Superior temporal gyrus (tissue), 1 donor: Measurements from ENCODE around the gene ADAMTS2.
A peak's percentile ranks its signal among the peaks of the same experiment; 100 is the strongest.

Experiments used
- DNase-seq: peaks from one replicate; pipeline ENCODE4 v3.0.0-alpha.2; 2016; ENCODE audit errors: extremely low spot score

ADAMTS2 gene

GRCh38 chr5:179345433-179346321 lies at the start of gene ADAMTS2:
Gene ADAMTS2 (minus strand): TSS chr5:179345461. CDS start chr5:179345328, 133 bp downstream.
- no peak for DNase-seq

GRCh38 chr5:179393078-179393477 lies 47.8 kb upstream of the ADAMTS2 start:
- DNase-seq: no peak

- no peak for DNase-seq
These were observed 42.2 kb upstream of the ADAMTS2 start for GRCh38 chr5:179387151-179388110.

GRCh38 chr5:179385914-179386313 lies 40.7 kb upstream of the ADAMTS2 start:
- DNase-seq: no peak

DNA sequence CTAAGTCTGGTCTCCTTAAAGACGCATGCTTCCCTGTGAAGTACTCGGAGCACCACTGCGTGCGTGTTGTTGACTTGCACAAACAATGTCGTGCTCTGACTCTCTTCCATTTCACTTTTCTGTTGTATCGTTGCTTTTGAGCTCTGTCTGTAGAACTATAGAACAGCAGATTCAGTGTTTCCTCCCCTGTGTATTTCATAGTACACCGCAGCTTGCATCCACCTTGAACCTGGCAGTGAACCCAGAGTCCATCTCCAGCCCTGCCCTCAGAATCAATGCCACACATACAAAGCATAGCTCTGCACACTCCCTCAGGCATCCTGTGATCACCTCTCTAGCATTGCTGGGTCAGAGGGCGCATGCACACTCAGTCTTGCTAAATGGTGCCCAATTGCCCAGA lies 37.2 kb upstream of the ADAMTS2 start:
- no peak for DNase-seq

GRCh38 chr5:179381691-179382090 lies 36.4 kb upstream of the ADAMTS2 start:
- DNase-seq: no peak

DNA sequence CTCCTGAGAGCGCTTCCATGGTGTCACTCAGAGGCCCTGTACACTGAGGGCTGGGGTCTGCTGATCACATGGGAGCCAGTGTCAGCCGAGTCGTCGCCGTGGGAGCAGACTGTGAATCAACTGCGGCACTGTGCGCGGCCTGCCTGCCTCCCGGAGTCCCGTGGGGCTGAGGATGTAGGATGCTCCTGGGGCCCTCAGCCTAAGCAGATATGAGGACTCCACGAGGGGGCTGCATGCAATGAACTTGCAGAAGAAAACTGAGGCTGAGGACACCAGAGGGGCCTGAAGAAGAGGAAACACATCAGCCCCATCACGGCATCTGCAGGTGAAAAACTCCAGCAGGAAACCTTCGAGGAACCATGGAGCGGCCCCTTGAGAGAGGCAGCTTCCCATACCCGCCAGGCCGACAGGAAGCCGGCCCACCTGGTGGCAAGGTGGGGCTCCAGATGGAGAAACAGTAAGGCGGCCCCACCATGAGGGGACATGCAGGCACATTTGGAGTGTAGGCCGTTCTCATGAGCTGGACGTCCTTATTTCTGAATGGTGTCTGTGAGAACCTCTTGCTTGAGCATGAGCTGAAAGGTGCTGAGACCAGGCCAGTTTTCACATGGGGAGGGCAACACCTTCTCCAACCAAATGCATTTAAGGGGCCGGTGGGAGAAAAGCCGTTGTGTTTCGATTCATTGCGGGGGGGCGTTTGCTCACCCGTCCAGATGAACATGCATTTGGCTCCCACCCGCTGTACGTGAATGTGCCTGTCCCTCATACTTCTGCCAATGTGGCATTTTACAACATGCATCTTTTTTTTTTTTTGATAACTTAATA lies 35.2 kb upstream of the ADAMTS2 start:
- DNase-seq: no peak

GRCh38 chr5:179379321-179379890 lies 34.1 kb upstream of the ADAMTS2 start:
- DNase-seq: no peak

DNA sequence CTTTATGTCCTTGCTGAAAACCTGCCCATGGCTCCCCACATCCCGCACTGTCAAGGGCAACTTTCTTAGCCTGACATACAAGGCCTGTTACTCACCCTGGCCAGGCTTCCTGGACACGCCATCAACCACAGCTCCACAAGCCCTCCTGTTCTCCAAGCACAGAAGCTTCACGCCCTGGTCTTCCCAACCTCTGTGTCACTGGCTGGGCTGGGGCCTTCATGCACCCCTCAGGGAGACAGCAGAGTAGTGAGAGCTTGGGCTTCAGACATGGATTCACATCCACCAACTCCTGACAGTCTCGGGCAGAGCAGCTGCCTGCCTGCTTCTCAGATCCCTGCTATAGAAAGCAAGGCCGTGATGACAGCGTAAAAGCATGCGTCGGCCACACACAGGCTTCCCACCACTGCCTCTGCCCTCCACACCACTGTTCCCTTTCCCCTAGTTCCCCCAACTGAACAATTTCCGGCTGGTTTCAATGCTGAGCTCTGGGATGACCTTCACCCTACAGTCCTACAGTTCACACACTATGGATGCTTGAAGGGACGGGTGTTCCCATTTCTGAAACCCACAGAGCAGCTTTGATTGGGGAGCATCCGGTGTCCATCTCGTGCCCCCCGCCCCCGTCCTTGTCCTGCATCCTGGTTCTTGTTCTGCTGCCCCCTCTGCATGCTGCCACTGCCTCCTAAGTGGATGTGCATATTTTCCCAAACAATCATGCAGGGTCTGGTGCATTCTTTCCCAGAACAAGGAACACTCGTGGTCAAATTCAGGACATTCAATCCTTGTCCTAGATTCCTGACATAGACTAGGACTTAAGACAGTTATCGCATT lies 33.4 kb upstream of the ADAMTS2 start:
- no peak for DNase-seq

- no peak for DNase-seq
These were observed 32.8 kb upstream of the ADAMTS2 start for GRCh38 chr5:179378116-179378440.

- DNase-seq: no peak
These were observed 32.3 kb upstream of the ADAMTS2 start for GRCh38 chr5:179377421-179378115.

DNA sequence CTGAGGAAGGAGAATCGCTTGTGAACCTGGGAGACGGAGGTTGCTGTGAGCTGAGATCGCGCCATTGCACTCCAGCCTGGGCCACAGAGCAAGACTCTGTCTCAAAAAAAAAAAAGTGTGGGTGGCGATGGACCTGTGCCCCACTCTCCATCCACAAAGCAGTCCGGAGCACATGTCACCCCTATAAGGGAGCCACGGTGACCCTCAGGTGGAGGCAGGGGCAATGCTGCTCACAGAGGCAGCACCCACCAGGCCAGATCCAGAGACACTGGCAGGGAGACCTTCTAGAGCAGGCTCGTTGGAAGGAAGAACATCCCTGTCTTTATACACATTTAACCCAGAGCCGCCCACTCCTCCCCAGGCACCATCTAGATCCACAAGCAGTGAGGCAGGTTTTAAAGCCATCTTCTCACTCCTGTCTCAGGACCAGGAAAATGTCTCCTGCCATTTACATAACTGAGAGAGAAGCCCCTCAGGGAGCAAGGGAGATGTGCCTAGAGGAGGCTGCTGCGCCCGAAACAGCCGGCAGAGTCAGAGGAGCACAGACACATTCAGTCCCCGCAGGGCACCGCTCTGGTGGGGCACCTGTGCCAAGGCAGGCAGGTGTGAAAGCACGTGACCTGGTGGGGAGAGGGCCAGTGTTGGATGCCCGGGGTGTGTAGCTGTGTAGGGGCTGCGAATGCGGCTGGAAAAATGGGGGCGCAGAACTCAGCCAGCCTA lies 31.6 kb upstream of the ADAMTS2 start:
- DNase-seq: no peak

DNA sequence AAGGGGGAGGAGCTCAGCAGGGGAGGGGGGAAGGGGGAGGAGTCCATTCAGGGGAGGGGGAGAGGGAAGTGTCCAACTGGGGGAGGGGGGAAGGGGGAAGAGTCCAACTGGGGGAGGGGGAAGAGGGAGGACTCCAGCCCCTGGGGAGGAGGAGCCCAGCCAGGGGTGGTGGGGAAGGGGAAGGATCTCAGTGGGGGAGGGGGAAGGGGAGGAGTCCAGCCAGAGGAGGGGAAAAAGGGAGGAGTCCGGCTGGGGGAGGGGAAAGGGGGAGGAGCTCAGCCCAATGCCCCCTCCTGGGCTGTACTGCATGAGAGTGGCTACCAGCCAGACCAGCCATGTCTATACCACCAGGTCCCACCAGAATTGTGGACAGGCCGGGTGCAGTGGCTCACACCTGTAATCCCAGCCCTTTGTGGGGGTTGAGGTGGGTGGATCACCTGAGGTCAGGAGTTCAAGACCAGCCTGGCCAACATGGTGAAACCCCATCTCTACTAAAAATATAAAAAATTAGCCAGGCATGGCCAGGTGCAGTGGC lies 30.6 kb upstream of the ADAMTS2 start:
- no peak for DNase-seq

DNA sequence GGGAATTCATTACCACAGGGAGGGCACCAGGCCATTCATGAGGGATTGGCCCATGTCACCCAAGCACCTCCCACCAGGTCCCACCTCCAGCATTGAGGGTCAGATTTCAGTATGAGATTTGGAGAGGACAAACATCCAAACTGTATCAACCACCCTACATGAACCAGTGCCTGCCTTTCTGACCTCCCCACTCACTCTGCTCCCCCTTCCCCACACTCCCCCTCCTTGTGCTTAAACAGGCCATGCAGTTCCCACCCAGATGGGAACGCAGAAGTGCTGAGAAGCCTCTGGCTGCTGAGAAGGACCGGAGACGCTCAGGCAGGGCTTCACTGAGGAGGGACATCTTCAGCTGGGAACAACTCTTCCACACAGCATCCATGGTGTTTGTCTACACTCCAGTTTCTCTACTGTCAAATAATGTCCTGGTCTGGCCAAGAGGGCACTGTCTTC lies 30.0 kb upstream of the ADAMTS2 start:
- DNase-seq: no peak

- no peak for DNase-seq
These were observed 29.4 kb upstream of the ADAMTS2 start for GRCh38 chr5:179374506-179375235.

DNA sequence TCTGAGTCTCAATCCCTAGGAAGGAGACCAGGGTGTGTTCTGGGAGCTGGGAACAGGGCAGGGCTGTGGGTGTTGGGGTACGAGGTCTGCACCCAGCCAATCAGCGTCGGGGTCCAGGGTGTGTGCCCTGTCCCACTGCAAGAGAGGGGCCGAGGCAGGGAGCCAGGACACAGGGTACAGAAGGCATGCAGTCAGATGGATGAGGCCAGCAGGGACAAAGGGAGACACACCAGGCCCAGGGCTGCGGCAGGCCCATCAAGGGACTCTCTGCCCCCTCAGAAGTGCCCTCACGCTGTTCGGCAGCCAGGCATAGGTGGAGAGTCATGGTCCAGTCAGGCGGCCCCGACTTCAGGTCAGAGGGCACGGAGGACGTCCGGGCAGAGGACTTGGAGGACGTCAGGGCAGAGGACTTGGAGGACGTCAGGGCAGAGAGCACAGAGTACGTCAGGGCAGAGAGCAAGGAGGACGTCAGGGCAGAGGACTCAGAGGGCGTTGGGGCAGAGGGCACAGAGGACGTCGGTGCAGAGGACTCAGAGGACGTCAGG lies 28.8 kb upstream of the ADAMTS2 start:
- DNase-seq: no peak

DNA sequence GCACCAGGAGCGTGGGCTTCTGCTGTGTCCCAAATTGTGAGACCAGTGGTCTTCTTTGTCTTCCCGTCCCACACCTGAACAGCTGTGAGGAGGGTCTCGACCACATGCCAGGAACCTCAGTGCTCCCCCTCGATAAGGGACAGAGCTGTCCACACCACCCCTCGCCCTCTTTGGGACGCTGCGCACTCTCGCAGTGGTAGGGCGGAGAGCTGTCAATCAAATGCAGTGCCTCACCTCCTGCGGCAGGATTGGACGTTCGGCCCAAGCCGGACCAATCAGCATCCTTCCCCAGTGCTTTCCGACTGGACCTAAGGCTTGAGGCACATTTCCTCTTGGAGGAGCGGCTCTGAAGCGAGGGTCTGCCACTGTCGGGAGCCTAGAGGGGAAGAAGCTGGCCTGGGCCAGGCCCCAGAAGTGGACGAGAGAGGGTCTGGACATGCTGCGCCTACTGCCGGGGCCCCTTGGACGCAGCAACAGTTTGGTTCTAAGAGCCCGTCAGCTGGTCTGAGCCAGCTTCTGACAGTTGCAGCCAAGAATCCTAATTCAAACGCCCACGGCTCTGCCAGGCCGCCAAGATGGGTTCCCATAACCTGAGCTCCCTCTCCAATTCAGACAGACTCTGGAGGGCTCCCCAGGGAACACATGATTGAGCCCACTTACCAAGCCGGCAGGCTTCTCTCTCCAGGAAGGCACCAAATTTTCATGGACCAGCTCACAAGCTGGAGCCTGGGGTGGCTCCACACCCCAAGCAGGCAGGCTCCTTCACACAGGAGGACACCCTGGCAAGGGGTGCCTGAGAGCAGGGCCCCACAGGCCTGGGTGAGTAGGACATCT lies 28.1 kb upstream of the ADAMTS2 start:
- peak; percentile 24 for DNase-seq
